Gastrocnemius medialis (tissue), 4 donors: ENCODE results near the gene TIPRL. TPM values are rescaled to one million over a fixed set of nuclear protein-coding genes. Genes with fewer than 3 reads are reported as not detected.
A peak's percentile ranks its signal among the peaks of the same experiment; 100 is the strongest.

ENCODE experiments used
- ATAC-seq, 2 donors: fragments of 150-250 bp; one replicate each; pipeline ENCODE4 v1.9.1; 2016
- DNase-seq, 2 donors: peaks; one replicate each; pipeline ENCODE4 v3.0.0-alpha.2; 2019
- H3K27ac ChIP-seq, 4 donors: fragments of 200-600 bp; sonication (generic); 1 replicate in 1 of 4; 2 replicates in 3 of 4; pipeline ENCODE4 v1.5.1; 2016 to 2018; ENCODE audit warnings: mild to moderate bottlenecking in 2 of 4, moderate library complexity in 1 of 4
- H3K27me3 ChIP-seq, 3 donors: fragments of 200-600 bp; sonication (generic) in 2 of 3; 1 replicate in 1 of 3; 2 replicates in 2 of 3; pipeline versions ENCODE4 v1.5.1 to v1.6.0; 2016 to 2019; ENCODE audit warnings: mild to moderate bottlenecking in 1 of 3, moderate library complexity in 1 of 3
- H3K36me3 ChIP-seq, 2 donors: fragments of 200-600 bp; sonication (generic) in 1 of 2; one replicate each; pipeline ENCODE4 v1.5.1; 2017 to 2018
- H3K4me1 ChIP-seq, 2 donors: fragments of 200-600 bp; sonication (generic) in 1 of 2; one replicate each; pipeline ENCODE4 v1.5.1; 2016 to 2017; ENCODE audit warnings: mild to moderate bottlenecking in 2 of 2
- H3K4me3 ChIP-seq, 4 donors: fragments of 200-600 bp; sonication (generic) in 3 of 4; 1 replicate in 1 of 4; 2 replicates in 3 of 4; pipeline ENCODE4 v1.5.1; 2016 to 2019; ENCODE audit warnings: mild to moderate bottlenecking in 2 of 4
- H3K9me3 ChIP-seq, 3 donors: fragments of 200-600 bp; sonication (generic) in 2 of 3; 1 replicate in 1 of 3; 2 replicates in 2 of 3; pipeline ENCODE4 v1.5.1; 2016 to 2019
- CTCF ChIP-seq, 5 experiments: fragments of 450-650 bp in 3 of 5; fragments of 200-600 bp in 2 of 5; sonication (generic) in 2 of 5; IDR thresholded peaks in 4 of 5; conservative IDR thresholded peaks in 1 of 5; 1 replicate in 4 of 5; 2 replicates in 1 of 5; pipeline ENCODE4 v1.5.1; 2016 to 2019; ENCODE audit warnings: antibody characterized with exemption in 5 of 5, mild to moderate bottlenecking in 3 of 5, moderate library complexity in 3 of 5
- POLR2A ChIP-seq, 2 donors: fragments of 450-650 bp; IDR thresholded peaks; one replicate each; pipeline ENCODE4 v1.6.1; 2017; ENCODE audit warnings: antibody characterized with exemption in 2 of 2, mild to moderate bottlenecking in 2 of 2, moderate library complexity in 2 of 2
- in situ Hi-C, 4 donors: fragments of 200-750 bp; cut with MboI; loops; one replicate each; pipeline versions ENCODE4 v1.15.0 to v1.8.0; 2017; ENCODE audit warnings: low sequenced_read_pairs in 4 of 4
- intact Hi-C: fragments of 100-400 bp; cut with DNase I; formaldehyde crosslinking; loops from one replicate; pipeline ENCODE4 v1.15.1; 2023; ENCODE audit warnings: low total_unique reads
- total RNA-seq, 4 donors: library from RNA; depleted of rRNA; stranded (reverse); fragments of >200 nt; gene quantifications; one replicate each; pipeline versions ENCODE4 v1.1.0 to v1.2.3, GENCODE V29; 2016

Gene TIPRL
- 10 to 100 TPM; 23.2 to 35.1 (median 27.1) TPM for total RNA-seq

GRCh38 chr1:168178638-168179437, at the start of gene TIPRL:
Gene TIPRL, plus strand, starts transcription at chr1:168178962. Its CDS starts 116 bp downstream, at chr1:168179078.
- in situ Hi-C loops, result no loop called here
- intact Hi-C loops, result loop anchor here (2.0 kb wide), 1 partner anchor 46 kb away; no protein-coding TSS in a partner anchor
- peak; percentile 88 to 93 for DNase-seq

GRCh38 chr1:168129933-168130332, 48.8 kb upstream of the TIPRL start:
- no peak for DNase-seq
- intact Hi-C loops, result no loop called here
- no peak overlapping the region for H3K4me3 ChIP-seq
- H3K9me3 ChIP-seq, result no peaks in the 10 kb centered on the region
- H3K36me3 ChIP-seq, result no peaks in the 10 kb centered on the region
- no peak for ATAC-seq
- peaks cover 13 to 21% (median 16%) of the 10 kb centered on the region in 3 donors for H3K27me3 ChIP-seq
- H3K4me1 ChIP-seq, result no peaks in the 10 kb centered on the region
- in situ Hi-C loops, result no loop called here
- TF ChIP-seq POLR2A (IDR thresholded peaks at IDR 0.05) (no peak), CTCF (IDR thresholded peaks at IDR 0.05 in 4 of 5, conservative IDR thresholded peaks at IDR 0.05 in 1 of 5) (no peak)
- H3K27ac ChIP-seq, result no peak overlapping the region

More at GRCh38 chr1:168178638-168179437, at the start of gene TIPRL:
- Histone ChIP-seq H3K27ac (peak within 1 kb of the TSS; percentile 85 to 91 (median 90)), H3K9me3 (no peaks in the 10 kb centered on the region), H3K4me3 (peak within 1 kb of the TSS; percentile 72 to 83 (median 74)), H3K36me3 (no peaks in the 10 kb centered on the region), H3K4me1 (peaks cover 9 to 10% of the 10 kb centered on the region in 2 donors), H3K27me3 (no peaks in the 10 kb centered on the region)
- peak; percentile 81 to 85 for TF ChIP-seq POLR2A (IDR thresholded peaks at IDR 0.05)
- peak; percentile 35 to 86 (median 80) for TF ChIP-seq CTCF (IDR thresholded peaks at IDR 0.05 in 4 of 5, conservative IDR thresholded peaks at IDR 0.05 in 1 of 5)
- ATAC-seq, result peak; percentile 97

GRCh38 chr1:168134132-168134531, 44.6 kb upstream of the TIPRL start:
- intact Hi-C loops, result no loop called here

GRCh38 chr1:168134642-168135041, 44.1 kb upstream of the TIPRL start:
- peaks cover 16 to 30% (median 22%) of the 10 kb centered on the region in 3 donors for H3K27me3 ChIP-seq
- H3K4me1 ChIP-seq, result peaks cover 7 to 10% of the 10 kb centered on the region in 2 donors
- no peak overlapping the region for H3K4me3 ChIP-seq
- H3K36me3 ChIP-seq, result no peaks in the 10 kb centered on the region
- intact Hi-C loops (no loop called here), in situ Hi-C loops (no loop called here)
- no peaks in the 10 kb centered on the region for H3K9me3 ChIP-seq
- DNase-seq, result no peak
- ATAC-seq, result no peak
- TF ChIP-seq POLR2A (IDR thresholded peaks at IDR 0.05) (no peak), CTCF (IDR thresholded peaks at IDR 0.05 in 4 of 5, conservative IDR thresholded peaks at IDR 0.05 in 1 of 5) (no peak)
- no peak overlapping the region for H3K27ac ChIP-seq

More at GRCh38 chr1:168134132-168134531, 44.6 kb upstream of the TIPRL start:
- H3K27ac ChIP-seq, result no peak overlapping the region
- H3K4me1 ChIP-seq, result peaks cover 7 to 10% of the 10 kb centered on the region in 2 donors
- no peaks in the 10 kb centered on the region for H3K36me3 ChIP-seq
- ATAC-seq (no peak), DNase-seq (no peak)
- H3K4me3 ChIP-seq, result no peak overlapping the region
- in situ Hi-C loops, result no loop called here
- H3K27me3 ChIP-seq, result peaks cover 16 to 30% (median 22%) of the 10 kb centered on the region in 3 donors
- H3K9me3 ChIP-seq, result no peaks in the 10 kb centered on the region
- TF ChIP-seq POLR2A (IDR thresholded peaks at IDR 0.05) (no peak), CTCF (IDR thresholded peaks at IDR 0.05 in 4 of 5, conservative IDR thresholded peaks at IDR 0.05 in 1 of 5) (no peak)
